ENCODE data around the gene EIF3L.

DNA sequence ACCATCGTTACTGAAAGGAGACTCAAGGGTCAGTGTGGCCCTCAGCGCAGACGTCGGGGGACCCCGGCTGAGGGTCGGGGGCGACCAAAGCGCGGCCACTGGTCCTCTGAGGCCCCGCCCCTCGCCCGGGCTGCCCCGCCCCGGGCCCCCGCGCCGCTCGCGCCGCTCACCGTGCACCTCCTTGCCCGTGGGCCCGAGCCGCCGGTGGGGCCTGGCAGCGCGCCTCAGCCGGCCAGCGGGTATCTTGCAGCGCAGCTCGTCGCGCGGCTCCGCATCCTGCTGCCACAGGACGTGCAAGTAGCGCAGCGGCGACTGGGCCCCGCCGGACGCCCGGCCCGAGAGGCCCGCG lies 5.5 kb upstream of the EIF3L start:
- no peak for TF ChIP-seq ISL1 (CRISPR knock-in tag; IDR thresholded peaks at IDR 0.05)
- TF ChIP-seq, protein P1, sequence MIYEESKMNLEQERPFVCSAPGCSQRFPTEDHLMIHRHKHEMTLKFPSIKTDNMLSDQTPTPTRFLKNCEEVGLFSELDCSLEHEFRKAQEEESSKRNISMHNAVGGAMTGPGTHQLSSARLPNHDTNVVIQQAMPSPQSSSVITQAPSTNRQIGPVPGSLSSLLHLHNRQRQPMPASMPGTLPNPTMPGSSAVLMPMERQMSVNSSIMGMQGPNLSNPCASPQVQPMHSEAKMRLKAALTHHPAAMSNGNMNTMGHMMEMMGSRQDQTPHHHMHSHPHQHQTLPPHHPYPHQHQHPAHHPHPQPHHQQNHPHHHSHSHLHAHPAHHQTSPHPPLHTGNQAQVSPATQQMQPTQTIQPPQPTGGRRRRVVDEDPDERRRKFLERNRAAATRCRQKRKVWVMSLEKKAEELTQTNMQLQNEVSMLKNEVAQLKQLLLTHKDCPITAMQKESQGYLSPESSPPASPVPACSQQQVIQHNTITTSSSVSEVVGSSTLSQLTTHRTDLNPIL (CRISPR knock-in tag; IDR thresholded peaks at IDR 0.05; ENCODE audit: low read depth) = no peak
- no peak for TF ChIP-seq ZFP3 (CRISPR knock-in tag; IDR thresholded peaks at IDR 0.05)
